Mucosa of stomach (tissue), 1 donor: ENCODE measurements around the gene GJA1.

ENCODE experiments used
- H3K27me3 ChIP-seq: one replicate; pipeline ENCODE4 v1.7.0; 2013; ENCODE audit warnings: mild to moderate bottlenecking, low read length; ENCODE audit not compliant: control insufficient read depth, insufficient read depth
- H3K36me3 ChIP-seq: one replicate; pipeline ENCODE4 v1.7.0; 2013; ENCODE audit warnings: low read length; ENCODE audit not compliant: control insufficient read depth, insufficient read depth
- H3K4me1 ChIP-seq: one replicate; pipeline ENCODE4 v1.7.0; 2013; ENCODE audit warnings: mild to moderate bottlenecking, low read length; ENCODE audit not compliant: control insufficient read depth, insufficient read depth
- H3K4me3 ChIP-seq: one replicate; pipeline ENCODE4 v1.7.0; 2013; ENCODE audit warnings: low read length
- H3K9ac ChIP-seq: one replicate; pipeline ENCODE4 v1.7.0; 2013; ENCODE audit warnings: mild to moderate bottlenecking, low read length, moderate library complexity
- H3K9me3 ChIP-seq: one replicate; pipeline ENCODE4 v1.7.0; 2013; ENCODE audit warnings: mild to moderate bottlenecking, low read length, moderate library complexity; ENCODE audit not compliant: control insufficient read depth
- donor health status: Pancreatic carcinoma.

Gene GJA1

GRCh38 chr6:121463087-121463486 lies 27.6 kb downstream of the GJA1 start:
- Histone ChIP-seq H3K9me3 (no peaks in the 10 kb centered on the region), H3K4me1 (no peaks in the 10 kb centered on the region), H3K4me3 (no peak overlapping the region), H3K9ac (no peak overlapping the region), H3K27me3 (no peaks in the 10 kb centered on the region), H3K36me3 (no peaks in the 10 kb centered on the region)

- H3K9me3 ChIP-seq, result no peaks in the 10 kb centered on the region
- H3K9ac ChIP-seq, result no peak overlapping the region
- no peaks in the 10 kb centered on the region for H3K36me3 ChIP-seq
- H3K4me1 ChIP-seq, result no peaks in the 10 kb centered on the region
- H3K27me3 ChIP-seq, result no peaks in the 10 kb centered on the region
- H3K4me3 ChIP-seq, result no peak overlapping the region
Measured at GRCh38 chr6:121465101-121465500, 29.7 kb downstream of the GJA1 start.

- H3K4me1 ChIP-seq, result no peaks in the 10 kb centered on the region
- no peak overlapping the region for H3K9ac ChIP-seq
- H3K9me3 ChIP-seq, result no peaks in the 10 kb centered on the region
- no peak overlapping the region for H3K4me3 ChIP-seq
- no peaks in the 10 kb centered on the region for H3K27me3 ChIP-seq
- H3K36me3 ChIP-seq, result no peaks in the 10 kb centered on the region
Measured at GRCh38 chr6:121479486-121480098, 44.1 kb downstream of the GJA1 start.

- Histone ChIP-seq H3K4me3 (no peak overlapping the region), H3K36me3 (no peaks in the 10 kb centered on the region), H3K9ac (no peak overlapping the region), H3K9me3 (no peaks in the 10 kb centered on the region), H3K4me1 (no peaks in the 10 kb centered on the region), H3K27me3 (no peaks in the 10 kb centered on the region)
Measured at GRCh38 chr6:121480099-121480713, 44.8 kb downstream of the GJA1 start.

GRCh38 chr6:121482004-121482693 lies 46.7 kb downstream of the GJA1 start:
- no peaks in the 10 kb centered on the region for H3K36me3 ChIP-seq
- no peak overlapping the region for H3K9ac ChIP-seq
- H3K4me1 ChIP-seq, result no peaks in the 10 kb centered on the region
- no peaks in the 10 kb centered on the region for H3K9me3 ChIP-seq
- H3K27me3 ChIP-seq, result no peaks in the 10 kb centered on the region
- no peak overlapping the region for H3K4me3 ChIP-seq

- no peak overlapping the region for H3K9ac ChIP-seq
- H3K4me1 ChIP-seq, result no peaks in the 10 kb centered on the region
- no peak overlapping the region for H3K4me3 ChIP-seq
- no peaks in the 10 kb centered on the region for H3K9me3 ChIP-seq
- H3K27me3 ChIP-seq, result no peaks in the 10 kb centered on the region
- H3K36me3 ChIP-seq, result no peaks in the 10 kb centered on the region
Measured at GRCh38 chr6:121482751-121483150, 47.3 kb downstream of the GJA1 start.

- Histone ChIP-seq H3K4me3 (no peak overlapping the region), H3K4me1 (no peaks in the 10 kb centered on the region), H3K36me3 (no peaks in the 10 kb centered on the region), H3K9ac (no peak overlapping the region), H3K27me3 (no peaks in the 10 kb centered on the region), H3K9me3 (no peaks in the 10 kb centered on the region)
Measured at GRCh38 chr6:121485359-121485811, 49.9 kb downstream of the GJA1 start.

- Histone ChIP-seq H3K9me3 (no peaks in the 10 kb centered on the region), H3K4me1 (peaks cover 8% of the 10 kb centered on the region), H3K36me3 (no peaks in the 10 kb centered on the region), H3K4me3 (no peak overlapping the region), H3K27me3 (no peaks in the 10 kb centered on the region), H3K9ac (no peak overlapping the region)
Measured at GRCh38 chr6:121491576-121491975, 56.1 kb downstream of the GJA1 start.

GRCh38 chr6:121492536-121492935 lies 57.1 kb downstream of the GJA1 start:
- no peak overlapping the region for H3K4me3 ChIP-seq
- peaks cover 8% of the 10 kb centered on the region for H3K4me1 ChIP-seq
- H3K9ac ChIP-seq, result no peak overlapping the region
- no peaks in the 10 kb centered on the region for H3K9me3 ChIP-seq
- H3K27me3 ChIP-seq, result no peaks in the 10 kb centered on the region
- H3K36me3 ChIP-seq, result no peaks in the 10 kb centered on the region

GRCh38 chr6:121497970-121498375 lies 62.5 kb downstream of the GJA1 start:
- Histone ChIP-seq H3K9ac (no peak overlapping the region), H3K27me3 (no peaks in the 10 kb centered on the region), H3K9me3 (no peaks in the 10 kb centered on the region), H3K4me3 (no peak overlapping the region), H3K4me1 (no peaks in the 10 kb centered on the region), H3K36me3 (no peaks in the 10 kb centered on the region)

GRCh38 chr6:121498481-121499276 lies 63.2 kb downstream of the GJA1 start:
- H3K36me3 ChIP-seq, result no peaks in the 10 kb centered on the region
- no peaks in the 10 kb centered on the region for H3K4me1 ChIP-seq
- no peaks in the 10 kb centered on the region for H3K27me3 ChIP-seq
- no peak overlapping the region for H3K9ac ChIP-seq
- no peaks in the 10 kb centered on the region for H3K9me3 ChIP-seq
- H3K4me3 ChIP-seq, result no peak overlapping the region
